Panc1 (cell line): ENCODE results near the gene GRIN2D. TPM values are rescaled to one million over a fixed set of nuclear protein-coding genes. Genes with fewer than 3 reads are reported as not detected.
"Not testable (repeated sequence)": the region's sequence is repeated elsewhere in the genome, so short reads cannot be mapped to it uniquely, and the experiment has no call there.

Source experiments
- ATAC-seq: fragments of 200-7000 bp; cut with Tn5 transposase; 2 replicates; pipeline ENCODE4 v1.9.1; 2020; ENCODE audit warnings: mild to moderate bottlenecking, moderate library complexity
- BruUV-seq: library from RNA; stranded (reverse); fragments of 400-500 nt; replicated peaks from 2 replicates; lab custom pipeline; 2021; lab: Mats Ljungman, UMichigan
- CTCF ChIA-PET: fragments of 300-600 bp; sonication (Branson Sonifier 250); formaldehyde crosslinking; loops from one replicate; lab custom pipeline; 2022; ENCODE audit warnings: antibody characterized with exemption; lab: Charles Lee
- POLR2A ChIA-PET: fragments of 300-600 bp; sonication (Branson Sonifier 250); formaldehyde crosslinking; loops from one replicate; lab custom pipeline; 2022; ENCODE audit warnings: antibody characterized with exemption; lab: Charles Lee
- DNase-seq: peaks from one replicate; pipeline ENCODE4 v3.0.0-alpha.2; 2010; ENCODE audit warnings: low read depth, low spot score
- H3K27ac ChIP-seq: 2 replicates; pipeline ENCODE4 v1.5.1; 2011; ENCODE audit warnings: mild to moderate bottlenecking, low read length, inconsistent platforms
- H3K27me3 ChIP-seq: fragments of 200-500 bp; sonication (Bioruptor generic); 2 replicates; pipeline ENCODE4 v1.6.0; 2014; ENCODE audit warnings: low read length, inconsistent platforms; ENCODE audit not compliant: control insufficient read depth, insufficient read depth
- H3K36me3 ChIP-seq: fragments of 200-500 bp; sonication (Bioruptor generic); 2 replicates; pipeline ENCODE4 v1.5.1; 2014; ENCODE audit warnings: inconsistent platforms, mild to moderate bottlenecking, low read length, moderate library complexity; ENCODE audit not compliant: control insufficient read depth, insufficient read depth
- H3K4me1 ChIP-seq: 2 replicates; pipeline ENCODE4 v1.5.1; 2011; ENCODE audit warnings: inconsistent platforms, mild to moderate bottlenecking, low read length, moderate library complexity; ENCODE audit not compliant: control insufficient read depth, insufficient read depth
- H3K4me3 ChIP-seq, 2 experiments: 2 replicates each; pipeline ENCODE4 v1.5.1; 2011 to 2012; ENCODE audit warnings: low read depth in 2 of 2, low read length in 2 of 2, mild to moderate bottlenecking in 2 of 2, inconsistent platforms in 1 of 2, moderate library complexity in 1 of 2
- H3K9me3 ChIP-seq: fragments of 200-500 bp; sonication (Bioruptor generic); 2 replicates; pipeline ENCODE4 v1.5.1; 2014; ENCODE audit warnings: low read depth, mild to moderate bottlenecking, inconsistent platforms, low read length, moderate library complexity; ENCODE audit not compliant: control insufficient read depth, insufficient read depth
- CTCF ChIP-seq: fragments of 450-650 bp; IDR thresholded peaks from 2 replicates; pipeline ENCODE4 v1.5.1; 2017; ENCODE audit warnings: mild to moderate bottlenecking
- POLR2AphosphoS5 ChIP-seq: IDR thresholded peaks from 2 replicates; pipeline ENCODE4 v1.6.1; 2012; ENCODE audit warnings: mild to moderate bottlenecking, low read depth, low read length, moderate library complexity
- REST ChIP-seq, 2 experiments: IDR thresholded peaks; 2 replicates each; pipeline ENCODE4 v1.6.1; 2011 to 2012; ENCODE audit warnings: low read depth in 2 of 2, control low read depth in 1 of 2, low read length in 1 of 2, mild to moderate bottlenecking in 1 of 2, moderate library complexity in 1 of 2; ENCODE audit not compliant: insufficient read depth in 1 of 2
- SIN3A ChIP-seq: IDR thresholded peaks from 2 replicates; pipeline ENCODE4 v1.6.1; 2012; ENCODE audit warnings: low read depth, mild to moderate bottlenecking, low read length, moderate library complexity, borderline replicate concordance; ENCODE audit not compliant: insufficient read depth
- TCF7L2 ChIP-seq: IDR thresholded peaks from 2 replicates; pipeline ENCODE4 v1.6.1; 2011; ENCODE audit warnings: mild to moderate bottlenecking, low read depth, low read length, inconsistent platforms
- in situ Hi-C: cut with HindIII; loops from 2 replicates; pipeline ENCODE4 v1.10.0; 2016; ENCODE audit warnings: low sequenced_read_pairs, low pct_unique_long_range_greater_than_20kb
- intact Hi-C: fragments of 100-400 bp; cut with micrococcal nuclease; formaldehyde crosslinking; loops from one replicate; pipeline ENCODE4 v1.10.0; 2022; ENCODE audit not compliant: unreplicated experiment
- total RNA-seq: library from RNA; stranded (reverse); gene quantifications from one replicate; pipeline ENCODE4 v1.2.1, GENCODE V29; 2021; ENCODE audit not compliant: unreplicated experiment

The GRIN2D gene
- total RNA-seq, 1 experiment from 2014 or later = 6.2 TPM

GRCh38 chr19:48371367-48371766 is 22.1 kb upstream of the GRIN2D start:
- no peak overlapping the region for H3K4me3 ChIP-seq
- H3K36me3 ChIP-seq = no peaks in the 10 kb centered on the region
- no peak overlapping the region for H3K27ac ChIP-seq
- ATAC-seq (no peak), DNase-seq (no peak)
- CTCF ChIA-PET = no interaction called here
- no TSS peak for BruUV-seq
- H3K9me3 ChIP-seq = no peaks in the 10 kb centered on the region
- no peaks in the 10 kb centered on the region for H3K4me1 ChIP-seq
- POLR2A ChIA-PET = no interaction called here
- TF ChIP-seq SIN3A (no peak), POLR2AphosphoS5 (no peak), TCF7L2 (no peak), CTCF (no peak), REST (IDR thresholded peaks at IDR 0.05; ENCODE audit: insufficient read depth in 1 of 2, low read depth in 2 of 2, low read length in 1 of 2) (no peak)
- no peaks in the 10 kb centered on the region for H3K27me3 ChIP-seq
- in situ Hi-C loops = no loop called here
- intact Hi-C loops = no loop called here

GRCh38 chr19:48371771-48372170 is 21.7 kb upstream of the GRIN2D start:
- H3K27me3 ChIP-seq, H3K36me3 ChIP-seq, intact Hi-C loops, H3K9me3 ChIP-seq, H3K27ac ChIP-seq, DNase-seq, POLR2A ChIA-PET, CTCF ChIA-PET, BruUV-seq, ATAC-seq, H3K4me3 ChIP-seq, H3K4me1 ChIP-seq, in situ Hi-C loops: not testable (repeated sequence)

- Histone ChIP-seq H3K9me3 (no peaks in the 10 kb centered on the region), H3K36me3 (no peaks in the 10 kb centered on the region), H3K4me1 (no peaks in the 10 kb centered on the region), H3K4me3 (no peak overlapping the region), H3K27ac (no peak overlapping the region), H3K27me3 (no peaks in the 10 kb centered on the region)
- in situ Hi-C loops (no loop called here), intact Hi-C loops (no loop called here)
- CTCF ChIA-PET = no interaction called here
- POLR2A ChIA-PET = no interaction called here
- no peak for TF ChIP-seq SIN3A
- TF ChIP-seq REST (IDR thresholded peaks at IDR 0.05; ENCODE audit: insufficient read depth in 1 of 2, low read depth in 2 of 2, low read length in 1 of 2) = no peak
- TF ChIP-seq CTCF = no peak
- no peak for TF ChIP-seq POLR2AphosphoS5
- TF ChIP-seq TCF7L2 = no peak
- ATAC-seq = peak; percentile 37; the same call in 1 of the 2 replicates
- no peak for DNase-seq
- BruUV-seq = no TSS peak
Observed at GRCh38 chr19:48372904-48373303, 20.6 kb upstream of the GRIN2D start.
